SH-SY5Y (cell line): ENCODE data around the gene NCAM1.

Experiments used
- GATA2 ChIP-seq: IDR thresholded peaks from 2 replicates; pipeline ENCODE4 v1.6.1; 2011; ENCODE audit warnings: mild to moderate bottlenecking, low read depth, low read length
- GATA3 ChIP-seq: IDR thresholded peaks from 2 replicates; pipeline ENCODE4 v1.6.1; 2011; ENCODE audit warnings: low read depth, mild to moderate bottlenecking, low read length, moderate library complexity

- TF ChIP-seq GATA2 (no peak), GATA3 (no peak)
These were observed 218.0 kb downstream of the NCAM1 start for GRCh38 chr11:113179181-113179704.
